Trophoblast cell (in vitro differentiated cells and primary cell): ENCODE measurements around the gene CDRT4.

Source experiments
- DNase-seq, 2 donors: peaks; one replicate each; pipeline ENCODE4 v3.0.0-alpha.2; 2016
- H2AFZ ChIP-seq: 2 replicates; pipeline ENCODE4 v1.6.1; 2013; ENCODE audit warnings: low read length, moderate library complexity, mild to moderate bottlenecking; ENCODE audit not compliant: insufficient read depth, poor library complexity
- H2AK5ac ChIP-seq: 2 replicates; pipeline ENCODE4 v1.6.1; 2013; ENCODE audit warnings: mild to moderate bottlenecking, low read length
- H2BK120ac ChIP-seq: 2 replicates; pipeline ENCODE4 v1.6.1; 2013; ENCODE audit warnings: low read length, mild to moderate bottlenecking, moderate library complexity; ENCODE audit not compliant: insufficient read depth, poor library complexity
- H2BK12ac ChIP-seq: 2 replicates; pipeline ENCODE4 v1.6.1; 2013; ENCODE audit warnings: mild to moderate bottlenecking, low read length, moderate library complexity
- H2BK5ac ChIP-seq: 2 replicates; pipeline ENCODE4 v1.6.1; 2013; ENCODE audit warnings: low read length, low read depth, moderate library complexity, mild to moderate bottlenecking; ENCODE audit not compliant: poor library complexity
- H3K14ac ChIP-seq: 2 replicates; pipeline ENCODE4 v1.6.1; 2013; ENCODE audit warnings: mild to moderate bottlenecking, low read length
- H3K18ac ChIP-seq: 2 replicates; pipeline ENCODE4 v1.6.1; 2013; ENCODE audit warnings: mild to moderate bottlenecking, low read length
- H3K23ac ChIP-seq: 2 replicates; pipeline ENCODE4 v1.6.1; 2013; ENCODE audit warnings: low read length
- H3K27ac ChIP-seq: 2 replicates; pipeline ENCODE4 v1.5.1; 2013; ENCODE audit warnings: low read depth, mild to moderate bottlenecking, inconsistent platforms, low read length, moderate library complexity
- H3K27me3 ChIP-seq: 2 replicates; pipeline ENCODE4 v1.6.1; 2013; ENCODE audit warnings: inconsistent platforms, mild to moderate bottlenecking, low read length, moderate library complexity; ENCODE audit not compliant: insufficient read depth
- H3K36me3 ChIP-seq, 2 experiments: 1 replicate in 1 of 2; 2 replicates in 1 of 2; pipeline ENCODE4 v1.6.1; 2013; ENCODE audit warnings: low read length in 2 of 2, mild to moderate bottlenecking in 2 of 2, moderate library complexity in 1 of 2; ENCODE audit not compliant: insufficient read depth in 2 of 2, control insufficient read depth in 1 of 2
- H3K4ac ChIP-seq: 2 replicates; pipeline ENCODE4 v1.6.1; 2013; ENCODE audit warnings: low read depth, mild to moderate bottlenecking, low read length, moderate library complexity
- H3K4me1 ChIP-seq, 2 experiments: 1 replicate in 1 of 2; 2 replicates in 1 of 2; pipeline ENCODE4 v1.6.1; 2013; ENCODE audit warnings: low read length in 2 of 2, mild to moderate bottlenecking in 2 of 2, moderate library complexity in 1 of 2; ENCODE audit not compliant: insufficient read depth in 2 of 2, control insufficient read depth in 1 of 2
- H3K4me2 ChIP-seq: 2 replicates; pipeline ENCODE4 v1.6.1; 2013; ENCODE audit warnings: inconsistent platforms, mild to moderate bottlenecking, low read length, moderate library complexity
- H3K4me3 ChIP-seq: 2 replicates; pipeline ENCODE4 v1.5.1; 2013; ENCODE audit warnings: mild to moderate bottlenecking, low read depth, low read length, inconsistent platforms
- H3K79me1 ChIP-seq: one replicate; pipeline ENCODE4 v1.6.1; 2013; ENCODE audit warnings: low read length
- H3K79me2 ChIP-seq: 2 replicates; pipeline ENCODE4 v1.6.1; 2013; ENCODE audit warnings: low read length, mild to moderate bottlenecking; ENCODE audit not compliant: control insufficient read depth, insufficient read depth, poor library complexity
- H3K9ac ChIP-seq: 2 replicates; pipeline ENCODE4 v1.6.1; 2013; ENCODE audit warnings: mild to moderate bottlenecking, low read length
- H3K9me3 ChIP-seq: 2 replicates; pipeline ENCODE4 v1.6.1; 2013; ENCODE audit warnings: low read depth, mild to moderate bottlenecking, control low read depth, inconsistent platforms, low read length; ENCODE audit not compliant: insufficient read depth
- H4K12ac ChIP-seq: 2 replicates; pipeline ENCODE4 v1.6.1; 2013; ENCODE audit warnings: low read depth, mild to moderate bottlenecking, low read length, moderate library complexity
- H4K8ac ChIP-seq: 2 replicates; pipeline ENCODE4 v1.6.1; 2013; ENCODE audit warnings: low read depth, mild to moderate bottlenecking, low read length, moderate library complexity
- H4K91ac ChIP-seq: one replicate; pipeline ENCODE4 v1.6.1; 2013; ENCODE audit warnings: low read depth, mild to moderate bottlenecking, low read length, moderate library complexity
- WGBS: extraction: QIAGEN DNeasy Blood & Tissue Kit; methylation state at CpG from one replicate; pipeline ENCODE4 v1.1.7; 2013; ENCODE audit warnings: missing lambda C conversion rate; ENCODE audit not compliant: insufficient read length, insufficient coverage; ENCODE audit errors: extremely low coverage; 5-methylcytosine and 5-hydroxymethylcytosine counted together

CDRT4 gene

DNA sequence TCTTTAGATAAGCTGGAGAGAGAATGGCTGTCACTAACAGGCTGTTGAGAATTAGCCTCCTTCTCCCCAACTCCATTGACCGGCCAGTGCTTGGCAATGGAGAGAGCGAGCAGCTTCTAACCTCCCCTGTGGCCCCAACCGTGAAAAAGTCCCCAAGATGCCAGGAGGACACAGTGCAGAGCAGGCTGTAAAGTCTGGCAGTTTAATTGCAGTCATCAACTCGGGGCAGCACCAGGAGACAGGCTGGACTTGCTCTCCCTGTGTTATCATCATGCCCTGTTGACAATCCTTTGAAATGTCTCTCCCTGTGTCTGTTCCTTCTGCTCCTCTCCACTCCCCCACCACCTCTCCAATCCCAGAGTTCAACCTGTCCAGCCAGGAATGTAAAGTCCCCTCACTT, 705 bp upstream of the CDRT4 start:
- no peaks in the 10 kb centered on the region for H3K79me2 ChIP-seq
- no peak overlapping the region for H3K27ac ChIP-seq
- H4K91ac ChIP-seq = no peak overlapping the region
- no peak overlapping the region for H2AFZ ChIP-seq
- no peak overlapping the region for H3K4ac ChIP-seq
- H2BK5ac ChIP-seq = no peak overlapping the region
- H3K27me3 ChIP-seq = no peaks in the 10 kb centered on the region
- DNase-seq = no peak
- no peak overlapping the region for H2BK120ac ChIP-seq
- H3K79me1 ChIP-seq = no peaks in the 10 kb centered on the region
- H4K12ac ChIP-seq = no peak overlapping the region
- peaks cover 8% of the 10 kb centered on the region for H3K9me3 ChIP-seq
- WGBS = no CpG with 5 or more reads among the region's 4 CpGs
- no peak overlapping the region for H2BK12ac ChIP-seq
- H3K4me3 ChIP-seq = no peak overlapping the region
- no peak overlapping the region for H3K4me2 ChIP-seq
- H2AK5ac ChIP-seq = no peak overlapping the region
- no peak overlapping the region for H3K18ac ChIP-seq
- no peak overlapping the region for H4K8ac ChIP-seq
- H3K23ac ChIP-seq = no peak overlapping the region
- peaks cover 0 to 2% of the 10 kb centered on the region in 2 experiments for H3K36me3 ChIP-seq
- H3K9ac ChIP-seq = no peak overlapping the region
- H3K14ac ChIP-seq = no peak overlapping the region
- peaks cover 19 to 28% of the 10 kb centered on the region in 2 experiments for H3K4me1 ChIP-seq

DNA sequence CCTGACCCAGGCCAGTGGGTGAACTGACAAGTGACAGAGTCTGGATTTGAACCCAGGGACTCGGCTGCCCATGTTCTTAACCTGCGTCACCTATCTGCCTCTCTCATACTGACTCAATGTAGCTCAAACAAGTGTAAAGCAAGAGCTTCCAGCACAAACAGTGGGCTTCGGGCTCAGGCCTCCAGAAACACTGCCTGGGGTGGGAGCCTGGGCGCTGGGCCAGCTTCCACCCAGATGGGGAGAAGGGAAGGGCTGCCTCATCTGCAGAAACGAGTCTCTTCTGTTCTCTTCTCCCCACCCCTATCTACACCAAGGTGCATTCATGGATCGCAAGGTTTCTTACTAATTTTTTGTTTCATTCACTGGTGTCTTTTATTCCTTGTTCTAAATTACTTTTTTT, 1.3 kb downstream of the CDRT4 start:
- no peak overlapping the region for H4K8ac ChIP-seq
- peaks cover 8% of the 10 kb centered on the region for H3K9me3 ChIP-seq
- no peak overlapping the region for H2AK5ac ChIP-seq
- H2AFZ ChIP-seq = no peak overlapping the region
- H3K36me3 ChIP-seq = peaks cover 0 to 2% of the 10 kb centered on the region in 2 experiments
- no peaks in the 10 kb centered on the region for H3K79me2 ChIP-seq
- H3K4me3 ChIP-seq = no peak overlapping the region
- no peak overlapping the region for H4K91ac ChIP-seq
- no peak overlapping the region for H3K14ac ChIP-seq
- no peak overlapping the region for H3K4me2 ChIP-seq
- no CpG with 5 or more reads among the region's 6 CpGs for WGBS
- H3K9ac ChIP-seq = no peak overlapping the region
- no peaks in the 10 kb centered on the region for H3K79me1 ChIP-seq
- H3K27ac ChIP-seq = no peak overlapping the region
- no peak overlapping the region for H3K18ac ChIP-seq
- no peak overlapping the region for H3K23ac ChIP-seq
- no peaks in the 10 kb centered on the region for H3K27me3 ChIP-seq
- H2BK120ac ChIP-seq = no peak overlapping the region
- DNase-seq = no peak
- no peak overlapping the region for H2BK5ac ChIP-seq
- no peak overlapping the region for H3K4ac ChIP-seq
- H2BK12ac ChIP-seq = no peak overlapping the region
- peaks cover 19 to 28% of the 10 kb centered on the region in 2 experiments for H3K4me1 ChIP-seq
- H4K12ac ChIP-seq = no peak overlapping the region

DNA sequence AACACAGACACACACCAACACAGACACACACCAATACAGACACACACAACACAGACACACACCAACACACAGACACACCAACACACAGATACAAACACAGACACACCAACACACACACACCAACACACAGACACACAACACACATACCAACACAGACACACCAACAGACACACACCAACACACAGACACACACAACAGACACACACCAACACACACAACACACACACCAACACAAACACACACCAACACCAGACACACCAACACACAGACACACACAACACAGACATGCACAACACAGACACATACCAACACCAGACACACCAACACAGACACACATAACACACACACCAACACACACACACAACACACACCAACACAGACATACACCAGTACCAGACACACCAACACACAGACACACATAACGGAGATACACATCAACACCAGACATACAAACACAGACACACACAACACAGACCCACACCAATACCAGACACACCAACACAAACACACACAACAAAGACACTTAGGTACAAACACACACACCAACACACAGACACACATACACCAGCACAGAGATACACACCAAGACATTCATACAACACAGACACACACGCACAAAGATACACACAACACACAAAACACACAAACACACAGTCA, 2.2 kb downstream of the CDRT4 start:
- H4K8ac ChIP-seq = no peak overlapping the region
- no peak overlapping the region for H2BK12ac ChIP-seq
- WGBS = no CpG with 5 or more reads among the region's 2 CpGs
- H4K12ac ChIP-seq = no peak overlapping the region
- H3K27me3 ChIP-seq = no peaks in the 10 kb centered on the region
- H2BK5ac ChIP-seq = no peak overlapping the region
- no peak overlapping the region for H3K4me3 ChIP-seq
- no peaks in the 10 kb centered on the region for H3K79me2 ChIP-seq
- H3K4ac ChIP-seq = no peak overlapping the region
- H3K36me3 ChIP-seq = peaks cover 0 to 2% of the 10 kb centered on the region in 2 experiments
- H3K4me2 ChIP-seq = no peak overlapping the region
- H4K91ac ChIP-seq = no peak overlapping the region
- H3K23ac ChIP-seq = peak overlapping the region; percentile 33
- no peak overlapping the region for H2AFZ ChIP-seq
- no peak overlapping the region for H2BK120ac ChIP-seq
- H3K4me1 ChIP-seq = peaks cover 19 to 25% of the 10 kb centered on the region in 2 experiments
- H3K27ac ChIP-seq = no peak overlapping the region
- H3K9ac ChIP-seq = no peak overlapping the region
- H2AK5ac ChIP-seq = no peak overlapping the region
- H3K14ac ChIP-seq = no peak overlapping the region
- peaks cover 8% of the 10 kb centered on the region for H3K9me3 ChIP-seq
- no peak for DNase-seq
- no peaks in the 10 kb centered on the region for H3K79me1 ChIP-seq
- H3K18ac ChIP-seq = peak overlapping the region; percentile 5

DNA sequence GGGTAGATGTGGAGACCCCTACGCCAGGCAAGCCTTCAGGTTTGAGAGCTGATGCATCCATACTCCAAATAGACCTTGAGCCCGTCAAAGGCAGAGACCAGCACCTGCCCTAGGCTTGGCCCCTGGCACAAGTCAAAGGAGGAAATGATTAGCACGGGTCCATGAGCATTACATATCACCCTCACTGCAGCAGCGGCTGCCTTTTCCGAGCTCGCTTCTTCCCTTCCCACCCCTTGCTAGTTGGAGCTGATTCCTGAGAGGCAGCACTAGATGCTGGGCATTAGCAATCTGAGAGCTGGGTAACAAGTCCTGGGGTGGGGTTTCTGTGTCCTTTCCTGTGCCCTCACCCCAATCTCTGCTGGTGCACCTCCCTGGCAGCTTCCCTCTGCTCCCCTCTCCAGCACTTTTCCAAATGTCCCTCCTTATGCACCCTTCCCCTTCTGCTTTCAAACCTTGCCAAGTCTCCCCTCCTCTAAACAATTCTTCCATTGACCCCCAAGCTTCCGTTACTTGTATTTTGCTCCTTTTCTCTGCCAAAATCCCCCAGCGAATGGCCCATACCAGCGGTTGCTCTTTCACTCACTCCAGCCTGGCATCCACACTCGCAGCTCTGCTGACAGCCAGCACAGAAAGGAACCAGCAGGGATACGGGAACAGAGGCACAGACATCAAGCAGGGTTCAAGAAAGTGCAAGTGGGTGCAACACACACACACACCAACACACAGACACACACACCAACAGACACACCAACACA, 3.0 kb downstream of the CDRT4 start:
- Histone ChIP-seq H2BK12ac (no peak overlapping the region), H2AFZ (no peak overlapping the region), H4K12ac (no peak overlapping the region), H3K14ac (no peak overlapping the region), H3K36me3 (peaks cover 0 to 2% of the 10 kb centered on the region in 2 experiments), H3K18ac (no peak overlapping the region), H2BK5ac (no peak overlapping the region), H3K4me2 (no peak overlapping the region), H4K91ac (no peak overlapping the region), H3K27ac (no peak overlapping the region), H2AK5ac (no peak overlapping the region), H4K8ac (no peak overlapping the region), H2BK120ac (no peak overlapping the region), H3K4me3 (no peak overlapping the region), H3K4me1 (peaks cover 17 to 23% of the 10 kb centered on the region in 2 experiments), H3K79me1 (no peaks in the 10 kb centered on the region), H3K79me2 (no peaks in the 10 kb centered on the region), H3K4ac (no peak overlapping the region), H3K9ac (no peak overlapping the region), H3K9me3 (peaks cover 8% of the 10 kb centered on the region), H3K23ac (no peak overlapping the region), H3K27me3 (no peaks in the 10 kb centered on the region)
- no CpG with 5 or more reads among the region's 11 CpGs for WGBS
- DNase-seq = no peak
